HG02938 (cell line): ENCODE data around the gene MYBPC1.

Experiments used
- ATAC-seq: cut with Tn5 transposase; IDR thresholded peaks from one replicate; pipeline ENCODE4 v1.9.1; 2021; ENCODE audit warnings: mild to moderate bottlenecking, moderate library complexity; ENCODE audit not compliant: unreplicated experiment

Gene MYBPC1

DNA sequence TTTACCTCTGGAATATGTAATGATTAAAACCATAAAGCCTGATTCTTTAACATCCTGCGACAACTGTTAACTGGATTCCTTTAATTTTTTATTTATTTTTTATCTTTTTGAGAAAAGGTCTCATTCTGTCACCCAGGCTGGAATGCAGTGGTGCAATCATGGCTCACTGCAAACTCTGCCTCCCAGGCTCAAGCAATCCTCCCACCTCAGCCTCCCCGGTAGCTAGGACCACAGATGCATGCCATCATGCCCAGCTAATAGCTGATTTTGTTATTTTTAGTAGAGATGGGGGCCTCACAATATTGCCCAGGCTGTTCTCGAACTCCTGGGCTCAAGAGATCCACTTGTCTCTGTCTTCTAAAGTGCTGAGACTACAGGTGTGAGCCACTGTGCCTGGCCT, 3.7 kb downstream of the MYBPC1 start:
- no peak for ATAC-seq

- ATAC-seq, result no peak
Observed at GRCh38 chr12:101599311-101599710, 4.5 kb downstream of the MYBPC1 start.

DNA sequence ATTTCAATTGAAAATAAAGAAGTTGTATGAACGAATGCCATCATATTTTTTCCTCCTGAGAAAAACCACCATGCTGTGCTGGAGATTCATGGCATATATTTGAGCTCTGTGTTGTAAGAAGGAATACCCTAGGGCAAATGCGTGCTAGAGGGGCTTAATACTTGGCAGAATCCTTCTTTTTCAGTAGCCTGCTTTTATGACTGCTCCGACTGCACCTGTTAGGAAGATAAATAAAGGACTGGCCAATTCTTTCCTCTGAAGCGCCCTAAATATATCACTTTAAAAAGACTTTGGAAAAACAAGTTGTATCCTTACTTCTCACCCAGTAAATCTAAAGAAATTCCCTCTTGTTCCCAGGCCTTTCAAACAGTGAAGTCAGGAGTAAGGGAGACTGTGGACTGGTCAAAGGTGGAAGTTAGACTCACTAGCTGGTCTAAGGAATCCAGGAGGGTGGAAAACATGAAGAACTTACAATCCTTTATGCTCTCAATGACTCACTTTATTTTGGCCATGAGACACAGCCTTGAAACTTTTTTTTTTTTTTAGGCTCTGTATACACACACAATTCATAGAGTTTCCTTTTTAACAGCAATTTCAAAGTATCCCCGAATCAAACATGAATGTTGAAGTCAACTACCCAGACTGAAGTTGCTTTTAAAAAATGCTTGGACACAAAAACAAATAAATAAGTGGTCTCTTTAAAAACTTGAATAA, 5.2 kb downstream of the MYBPC1 start:
- no peak for ATAC-seq

GRCh38 chr12:101604132-101604531, 9.4 kb downstream of the MYBPC1 start:
- no peak for ATAC-seq

DNA sequence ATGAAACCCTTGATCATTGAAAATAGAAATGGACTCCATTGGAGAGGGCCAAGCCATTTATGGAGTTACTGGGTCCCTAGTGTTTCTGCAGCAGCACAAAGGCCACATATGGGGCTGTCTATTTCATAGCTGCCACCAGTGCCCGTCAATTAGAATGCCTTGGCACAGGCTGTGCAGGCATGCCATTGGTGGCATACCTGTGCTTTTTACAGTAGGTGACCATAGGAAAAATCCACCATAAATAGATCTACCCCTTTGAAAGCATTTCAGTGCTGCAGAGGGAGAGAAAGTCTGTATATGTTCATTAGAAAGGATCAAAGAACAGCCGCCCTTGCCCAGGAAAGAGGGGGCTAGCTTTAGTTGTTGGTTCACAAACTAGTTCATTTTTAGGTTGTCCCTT, 13.1 kb downstream of the MYBPC1 start:
- ATAC-seq, result no peak

DNA sequence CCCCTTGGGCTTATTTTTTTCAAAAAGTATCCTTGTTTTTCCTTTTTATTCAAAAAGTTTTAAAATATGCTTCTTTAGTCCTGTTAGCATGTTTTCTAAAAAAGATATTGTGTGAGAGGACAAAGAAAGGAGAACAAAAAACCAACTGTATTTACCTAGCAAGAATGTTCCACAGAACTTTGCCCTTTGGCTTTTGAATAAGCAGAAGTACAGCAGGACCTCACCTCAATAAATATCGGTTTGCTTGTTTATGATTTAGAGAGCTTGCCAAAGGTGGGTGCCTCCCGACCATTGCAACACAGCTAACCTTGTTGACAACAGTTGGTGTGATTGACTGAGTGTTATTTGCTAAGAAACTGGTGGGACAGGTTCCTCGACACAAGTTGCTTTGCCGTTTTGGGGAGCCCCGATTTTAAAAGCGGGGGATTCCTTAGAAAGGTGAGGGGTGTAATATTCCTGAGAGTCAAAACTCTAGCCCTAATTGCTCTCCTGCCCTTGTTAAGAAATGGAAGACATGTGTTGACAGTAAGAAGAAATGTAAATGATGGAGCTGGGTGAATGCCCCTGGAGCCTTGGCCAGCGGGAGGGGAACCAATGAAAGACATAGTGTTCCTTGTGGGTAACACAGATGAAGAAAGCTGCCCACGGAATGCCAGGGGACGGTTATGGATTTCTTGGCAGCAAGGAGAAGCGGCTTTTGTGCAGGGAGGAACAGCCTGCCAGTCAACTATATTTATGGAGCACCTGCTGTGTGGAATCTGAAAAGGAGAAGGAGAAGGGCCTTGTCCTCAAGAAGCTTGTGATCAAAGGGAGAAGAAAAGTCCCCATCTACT, 13.7 kb downstream of the MYBPC1 start:
- no peak for ATAC-seq

- ATAC-seq, result no peak
Observed at GRCh38 chr12:101609198-101609597, 14.4 kb downstream of the MYBPC1 start.

DNA sequence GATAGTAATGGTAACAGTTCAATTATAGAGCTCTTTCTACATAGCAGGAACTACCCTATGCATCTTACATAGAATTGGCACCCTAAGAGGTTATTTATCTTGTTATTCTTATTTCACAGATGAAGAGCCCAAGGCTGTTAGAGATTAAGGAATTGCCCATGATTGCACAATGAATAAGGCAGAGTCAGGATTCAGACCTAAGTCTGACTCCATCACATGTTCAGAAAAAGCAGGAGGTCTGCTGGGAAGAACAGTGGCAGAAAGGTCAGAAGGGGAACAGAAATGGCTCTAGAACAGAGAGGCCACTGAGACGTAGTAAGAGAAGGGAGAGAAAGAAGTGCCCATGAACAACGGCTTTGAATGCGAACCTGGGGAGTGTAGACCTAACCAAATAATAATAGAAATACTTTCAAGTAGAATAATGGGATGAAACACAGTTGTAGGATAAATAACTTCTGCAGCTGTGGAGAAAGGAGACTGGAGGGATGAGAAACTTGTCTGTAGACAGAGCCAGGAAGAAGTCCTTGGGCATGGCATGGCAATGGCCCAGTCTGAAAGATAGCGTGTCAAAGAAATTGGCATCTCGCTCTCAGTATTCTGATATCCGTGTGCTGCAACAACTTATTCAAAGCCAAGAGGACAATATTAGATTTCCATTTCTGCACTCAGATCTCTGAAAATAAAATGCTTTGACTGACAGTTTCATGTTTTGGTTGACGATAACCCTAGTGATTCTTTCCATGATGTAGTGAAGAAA, 17.6 kb downstream of the MYBPC1 start:
- no peak for ATAC-seq

- ATAC-seq, result no peak
Observed at GRCh38 chr12:101616027-101616494, 21.3 kb downstream of the MYBPC1 start.

DNA sequence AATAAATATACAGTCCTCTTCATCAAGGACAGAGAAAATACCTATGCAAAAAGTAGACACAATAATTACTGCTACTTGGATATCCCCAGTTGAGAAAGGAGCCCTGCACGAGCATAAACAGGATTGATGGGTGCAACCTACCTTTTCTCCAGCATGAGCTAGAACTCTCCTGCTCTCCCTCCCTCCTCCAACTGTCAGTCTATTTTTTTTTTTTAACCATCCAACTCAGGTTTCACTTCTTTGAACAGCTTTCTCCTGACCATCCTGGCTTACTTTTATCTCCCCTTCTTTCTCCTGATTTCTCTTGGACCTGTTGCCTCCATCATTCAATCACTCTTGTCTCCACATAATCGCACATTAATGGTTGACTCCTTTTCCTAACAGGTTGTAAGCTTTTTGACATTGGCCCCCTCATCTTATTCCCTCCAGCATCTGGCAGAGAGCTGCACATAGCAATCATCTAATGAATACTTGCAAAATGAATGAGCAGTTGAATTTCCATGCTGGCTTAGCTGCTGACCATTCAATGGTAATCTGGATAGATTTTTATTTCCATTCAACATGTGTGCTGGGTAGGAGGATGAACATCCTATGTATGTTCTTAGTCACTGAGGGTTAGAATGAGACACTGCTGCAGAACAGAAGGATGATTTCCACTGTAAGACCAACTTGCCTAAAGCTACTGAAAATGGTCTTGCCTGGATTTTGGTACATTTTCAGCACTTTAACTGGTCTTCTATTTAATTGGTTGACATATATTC, 24.4 kb downstream of the MYBPC1 start:
- no peak for ATAC-seq

- ATAC-seq, result no peak
Observed at GRCh38 chr12:101619858-101620761, 25.3 kb downstream of the MYBPC1 start.

GRCh38 chr12:101620762-101621133, 26.0 kb downstream of the MYBPC1 start:
- ATAC-seq, result no peak

GRCh38 chr12:101628676-101629075, 33.9 kb downstream of the MYBPC1 start:
- ATAC-seq, result no peak

GRCh38 chr12:101634724-101635123, 40.0 kb downstream of the MYBPC1 start:
- peak; percentile 96 for ATAC-seq

- no peak for ATAC-seq
Observed at GRCh38 chr12:101637936-101638335, 43.2 kb downstream of the MYBPC1 start.

GRCh38 chr12:101642115-101643067, 47.6 kb downstream of the MYBPC1 start:
- ATAC-seq, result no peak

DNA sequence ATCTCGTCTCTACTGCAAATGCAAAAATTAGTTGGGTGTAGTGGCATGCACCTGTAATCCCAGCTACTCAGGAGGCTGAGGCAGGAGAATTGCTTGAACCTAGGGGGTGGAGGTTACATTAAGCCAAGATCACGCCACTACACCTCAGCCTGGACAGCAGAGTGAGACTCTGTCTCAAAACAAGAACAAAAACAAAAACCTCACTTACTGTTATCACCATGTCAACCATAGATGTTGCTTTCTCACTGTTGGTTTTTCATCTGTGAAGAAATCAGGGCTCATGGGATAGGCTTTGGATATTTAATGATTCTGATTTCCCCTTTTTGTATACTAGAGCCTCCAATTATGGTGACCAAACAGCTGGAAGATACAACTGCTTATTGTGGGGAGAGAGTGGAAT, 52.9 kb downstream of the MYBPC1 start:
- no peak for ATAC-seq

DNA sequence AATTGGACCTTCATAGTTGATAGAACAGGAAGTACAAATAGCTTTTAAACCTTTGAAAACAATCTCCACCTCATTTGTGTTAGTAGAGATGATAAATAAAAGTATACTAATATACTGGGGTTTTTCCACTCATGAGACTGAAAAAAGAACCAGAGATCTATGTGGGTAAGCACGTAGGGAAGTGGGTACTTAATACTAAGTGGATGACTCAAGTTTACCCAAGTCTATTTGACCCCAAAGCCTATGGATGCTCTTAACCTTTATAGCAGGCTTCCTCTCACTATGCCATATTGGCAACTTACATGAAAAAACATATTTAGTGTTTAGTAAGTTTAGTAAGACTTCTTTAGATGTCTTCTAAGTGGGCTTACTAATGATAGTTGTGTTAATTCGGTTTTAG, 53.4 kb downstream of the MYBPC1 start:
- ATAC-seq, result no peak
